GM18499 (cell line): ENCODE measurements around the gene CDCA7.
"Not testable (repeated sequence)": the region's sequence is repeated elsewhere in the genome, so short reads cannot be mapped to it uniquely, and the experiment has no call there.

Source experiments
- ATAC-seq: cut with Tn5 transposase; IDR thresholded peaks from one replicate; pipeline ENCODE4 v1.9.1; 2021; ENCODE audit warnings: moderate number of reproducible peaks; ENCODE audit not compliant: insufficient read depth, unreplicated experiment

CDCA7 gene

DNA sequence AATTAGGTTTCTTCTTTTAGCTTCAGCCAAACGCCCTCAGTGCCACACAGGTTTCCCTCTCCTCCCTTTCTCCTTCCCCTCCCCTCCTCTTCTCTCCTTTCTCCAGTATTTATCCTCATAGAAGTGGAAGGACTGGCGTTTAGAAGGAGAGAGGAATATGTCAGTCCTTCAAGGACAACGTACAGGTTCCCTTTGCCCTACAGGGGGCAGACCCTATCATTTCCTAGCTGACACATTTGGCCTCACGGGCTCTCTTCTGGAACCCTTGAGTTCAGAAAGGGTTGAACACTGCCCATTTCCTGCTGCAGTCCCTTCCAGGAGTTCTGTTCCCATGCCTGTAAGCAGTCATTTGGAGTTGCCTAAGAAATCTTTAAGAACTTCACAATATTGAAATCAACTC is 46.1 kb downstream of the CDCA7 start:
- ATAC-seq: no peak

DNA sequence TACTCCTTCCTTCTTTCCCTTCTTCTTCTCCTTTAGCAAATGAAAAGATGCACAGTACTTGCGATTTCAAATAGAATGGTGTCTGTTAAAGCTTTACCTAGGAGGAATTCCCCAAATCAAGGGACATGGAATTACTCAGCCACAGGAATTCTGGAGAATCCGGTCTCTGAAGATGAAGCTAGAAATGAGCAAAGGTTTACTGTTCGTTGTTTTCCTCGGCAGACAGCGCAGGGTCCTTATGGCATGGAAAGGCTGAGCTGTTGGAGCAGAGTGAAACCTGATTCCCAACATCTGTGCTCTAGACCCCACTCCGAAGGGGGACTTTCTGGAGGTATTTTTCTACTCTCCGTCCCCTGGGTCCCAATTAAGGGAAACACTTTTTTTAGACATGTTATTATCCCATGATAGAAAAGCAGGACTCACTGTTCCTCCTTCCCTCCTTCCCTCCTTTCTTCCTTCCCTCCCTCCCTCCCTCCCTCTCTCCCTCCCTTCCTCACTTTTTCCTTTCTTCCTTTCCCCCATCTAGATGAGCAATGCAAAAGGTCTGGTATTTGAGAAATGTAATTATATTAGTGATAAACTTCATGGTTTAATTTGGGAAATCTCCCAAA is 47.1 kb downstream of the CDCA7 start:
- no peak for ATAC-seq

DNA sequence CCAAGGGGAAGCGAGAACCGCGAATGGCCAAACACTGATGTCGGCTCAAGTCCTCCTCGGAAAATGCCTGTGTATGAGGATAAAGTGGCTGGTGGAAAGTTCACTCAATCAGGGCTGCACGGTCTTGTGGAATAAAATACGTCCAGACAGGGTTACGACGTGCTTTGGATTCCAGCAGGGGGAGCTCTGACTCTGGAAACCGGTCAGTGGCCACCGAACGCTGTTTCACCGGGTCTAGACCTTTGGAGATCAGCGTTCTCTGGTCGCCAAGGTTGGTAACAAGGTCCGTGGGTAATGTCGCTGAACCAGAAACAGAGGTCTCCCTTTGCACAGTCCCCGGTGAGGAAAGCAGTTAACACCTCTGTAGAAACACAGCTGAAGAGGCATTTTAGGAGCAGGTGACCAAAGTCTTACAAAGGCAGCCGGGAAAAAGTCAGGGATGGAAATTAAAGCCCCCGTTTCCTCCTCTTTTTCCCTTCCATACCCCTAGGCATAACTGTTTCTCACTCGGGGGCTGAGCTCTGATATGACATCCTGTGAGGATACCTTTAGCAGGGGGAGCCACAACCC is 47.8 kb downstream of the CDCA7 start:
- no peak for ATAC-seq

DNA sequence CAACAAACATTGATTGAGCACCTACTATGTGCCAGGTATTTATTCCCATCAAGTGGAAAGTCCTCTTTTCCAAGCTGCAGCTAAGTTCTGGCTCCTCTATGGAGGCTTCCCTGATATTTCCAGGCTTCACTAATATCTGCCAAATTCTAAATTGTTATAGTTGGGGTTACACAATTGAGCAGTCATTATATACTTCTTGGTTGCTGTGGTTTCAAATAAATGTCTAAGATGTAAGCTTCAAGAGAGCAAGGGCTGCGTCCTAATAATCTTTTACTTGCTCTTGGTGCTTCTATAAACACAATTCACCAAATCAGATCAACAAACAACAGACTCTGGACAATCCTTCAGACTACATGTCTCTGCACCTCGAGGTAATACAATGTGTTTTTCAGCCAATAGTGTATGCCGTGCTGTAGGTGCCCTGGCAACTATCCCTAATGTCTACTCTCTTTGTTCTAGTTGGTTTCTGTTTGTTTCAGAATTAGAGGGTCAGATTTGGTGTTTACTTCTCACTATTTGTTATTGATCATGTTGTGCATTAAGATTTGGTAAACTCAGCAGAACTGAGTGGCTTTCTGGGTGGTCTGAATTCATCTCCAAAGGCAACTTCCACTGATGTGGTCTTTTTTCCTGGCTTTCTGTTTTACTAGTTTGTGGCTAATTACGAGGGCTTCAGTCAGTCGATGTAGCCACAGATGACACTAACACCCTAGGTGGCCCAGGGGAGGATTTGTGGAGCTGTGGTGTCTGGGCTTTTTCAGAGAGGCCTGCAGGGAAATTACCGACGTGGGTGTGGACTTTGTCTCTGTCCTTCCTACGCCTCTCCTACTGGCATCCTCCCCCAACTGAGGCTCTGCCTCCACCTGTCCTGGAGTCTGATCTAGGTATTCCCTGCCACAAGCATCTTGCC is 50.4 kb downstream of the CDCA7 start:
- ATAC-seq: no peak

DNA sequence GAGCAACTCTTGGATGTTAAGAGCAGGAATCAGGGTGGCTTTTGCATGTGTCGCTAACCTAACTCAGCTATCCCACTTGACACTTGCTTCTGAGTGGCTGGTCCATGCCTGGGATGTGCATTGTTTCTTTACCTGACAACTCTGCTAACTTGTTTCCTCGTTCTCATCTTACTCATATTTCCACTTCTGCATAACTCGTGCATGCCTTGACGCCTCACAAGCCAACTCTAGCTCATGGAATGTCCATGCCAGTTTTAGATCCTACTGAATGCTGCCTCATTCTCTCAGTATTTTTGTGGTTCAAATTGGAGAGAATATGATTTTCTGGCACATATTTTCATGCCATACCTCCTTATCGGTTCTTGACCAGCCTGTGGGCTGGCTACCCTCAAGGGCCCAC is 52.5 kb downstream of the CDCA7 start:
- no peak for ATAC-seq

DNA sequence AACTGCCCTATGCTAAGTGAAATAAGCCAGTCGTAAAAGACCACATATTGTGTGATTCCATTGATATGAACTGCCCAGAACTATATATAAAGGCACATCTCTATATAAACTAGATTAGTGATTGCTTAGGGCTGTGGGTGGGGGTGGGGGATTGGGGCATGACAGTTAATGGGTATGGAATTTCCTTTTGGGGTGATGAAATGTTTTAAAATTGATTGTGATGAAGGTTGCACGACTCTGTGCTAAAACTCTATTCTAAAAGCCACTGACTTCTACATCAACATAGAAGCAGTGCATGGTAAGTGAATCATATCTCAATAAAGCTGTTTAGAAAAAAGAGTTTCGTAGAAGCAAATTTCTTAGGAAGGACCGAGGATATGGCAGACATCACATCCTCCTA is 53.0 kb downstream of the CDCA7 start:
- no peak for ATAC-seq

DNA sequence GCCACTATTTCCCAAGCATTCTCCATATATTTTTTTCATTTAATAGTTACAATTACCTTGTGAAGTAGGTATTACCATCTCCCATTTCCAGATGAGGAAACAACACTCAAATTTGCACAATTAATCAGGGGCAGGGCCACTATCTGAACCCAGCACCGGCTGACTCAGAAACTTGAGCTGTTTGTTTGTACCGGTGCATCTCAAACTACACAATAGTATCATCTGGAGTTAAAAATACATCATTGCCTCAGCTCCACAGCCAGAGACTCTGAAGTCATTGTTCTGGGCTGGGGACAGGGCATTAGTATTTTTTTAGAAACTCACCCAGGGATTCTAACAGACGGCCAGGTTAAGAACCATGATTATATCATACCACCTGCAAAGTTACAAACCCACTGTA is 55.9 kb downstream of the CDCA7 start:
- no peak for ATAC-seq

DNA sequence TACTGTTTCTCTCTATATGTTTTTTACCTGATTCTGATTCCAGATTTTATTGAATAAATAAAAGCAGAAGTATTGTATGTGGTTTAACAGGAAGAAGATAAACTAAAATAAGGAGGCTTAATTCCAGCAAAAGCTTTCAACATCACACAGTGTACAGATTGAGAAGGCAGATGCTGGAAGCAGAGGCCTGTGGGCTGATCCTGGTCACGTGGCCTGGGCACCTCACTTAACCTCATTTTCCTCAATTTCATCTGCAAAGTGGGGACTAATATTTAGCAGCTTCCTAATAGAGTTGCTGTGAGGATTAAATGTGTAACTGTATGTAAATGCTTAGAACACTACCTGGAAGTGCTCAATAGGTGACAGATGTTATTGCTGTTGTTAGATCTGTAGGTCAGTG is 58.0 kb downstream of the CDCA7 start:
- ATAC-seq: no peak

DNA sequence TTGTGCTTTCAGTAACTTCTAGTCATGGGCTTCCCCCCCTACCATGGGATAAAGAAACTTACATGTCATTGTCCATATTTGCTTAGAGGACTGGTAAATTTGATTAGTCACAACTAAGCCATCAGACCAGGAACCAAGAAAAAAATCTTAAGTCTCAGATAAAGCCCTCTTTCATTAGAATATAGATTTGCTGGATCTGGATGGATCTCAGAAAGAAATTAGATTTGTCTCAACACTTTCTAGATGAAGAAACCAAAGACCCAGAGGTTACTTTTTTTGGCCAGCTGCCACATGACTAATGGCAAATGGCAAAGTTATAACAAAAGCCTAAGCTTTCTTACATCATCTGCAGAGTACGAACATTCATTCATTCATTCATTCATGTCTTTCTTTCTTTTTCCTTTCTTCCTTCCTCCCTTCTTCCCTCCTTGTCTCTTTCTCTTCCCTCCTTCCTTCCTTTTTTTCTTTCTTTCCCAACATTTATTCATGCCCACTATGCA is 60.2 kb downstream of the CDCA7 start:
- ATAC-seq: no peak

DNA sequence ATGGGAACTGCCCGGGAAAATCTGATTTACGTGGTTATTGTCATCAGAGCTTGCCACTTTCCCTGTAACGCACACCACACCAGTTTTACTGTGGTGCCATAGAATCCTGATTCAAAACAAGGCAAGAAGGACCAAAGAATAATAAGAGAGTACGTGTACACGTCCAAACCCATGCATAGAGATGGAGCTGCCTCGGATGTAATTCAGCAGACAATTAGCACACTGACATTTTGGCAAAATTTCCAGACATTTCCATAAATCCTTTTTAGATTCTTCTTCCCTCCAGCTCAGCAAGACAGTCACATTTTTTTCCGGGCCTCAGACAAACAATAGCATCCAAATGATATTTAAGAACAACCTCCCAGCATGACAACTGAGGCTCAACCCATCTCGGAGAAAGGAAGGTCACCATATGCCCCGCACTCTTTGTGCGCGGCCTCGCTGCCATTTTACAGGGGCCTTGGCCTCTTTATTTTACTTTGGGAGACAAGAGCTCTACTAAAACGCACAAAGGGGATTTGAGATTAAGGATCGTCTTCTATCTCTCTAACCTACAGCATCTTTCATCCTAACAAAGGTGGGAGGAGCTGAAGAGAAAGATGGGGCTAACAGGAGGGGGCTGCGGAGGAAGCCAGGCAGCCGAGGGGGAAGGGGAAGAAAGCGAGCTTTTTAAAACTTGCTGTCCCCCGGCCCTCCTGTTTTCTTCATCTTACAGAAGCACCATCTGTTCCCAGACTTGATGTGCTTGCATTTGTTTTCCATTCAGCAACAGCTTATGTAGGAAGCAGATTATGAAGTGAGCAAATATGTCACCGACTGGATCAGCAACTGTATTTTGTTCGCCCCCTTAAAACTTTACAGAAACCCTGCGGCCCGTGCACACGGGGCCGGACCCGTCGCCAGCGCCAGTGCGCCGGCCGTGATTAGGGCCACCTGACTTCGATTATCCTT is 61.0 kb downstream of the CDCA7 start:
- ATAC-seq: no peak

DNA sequence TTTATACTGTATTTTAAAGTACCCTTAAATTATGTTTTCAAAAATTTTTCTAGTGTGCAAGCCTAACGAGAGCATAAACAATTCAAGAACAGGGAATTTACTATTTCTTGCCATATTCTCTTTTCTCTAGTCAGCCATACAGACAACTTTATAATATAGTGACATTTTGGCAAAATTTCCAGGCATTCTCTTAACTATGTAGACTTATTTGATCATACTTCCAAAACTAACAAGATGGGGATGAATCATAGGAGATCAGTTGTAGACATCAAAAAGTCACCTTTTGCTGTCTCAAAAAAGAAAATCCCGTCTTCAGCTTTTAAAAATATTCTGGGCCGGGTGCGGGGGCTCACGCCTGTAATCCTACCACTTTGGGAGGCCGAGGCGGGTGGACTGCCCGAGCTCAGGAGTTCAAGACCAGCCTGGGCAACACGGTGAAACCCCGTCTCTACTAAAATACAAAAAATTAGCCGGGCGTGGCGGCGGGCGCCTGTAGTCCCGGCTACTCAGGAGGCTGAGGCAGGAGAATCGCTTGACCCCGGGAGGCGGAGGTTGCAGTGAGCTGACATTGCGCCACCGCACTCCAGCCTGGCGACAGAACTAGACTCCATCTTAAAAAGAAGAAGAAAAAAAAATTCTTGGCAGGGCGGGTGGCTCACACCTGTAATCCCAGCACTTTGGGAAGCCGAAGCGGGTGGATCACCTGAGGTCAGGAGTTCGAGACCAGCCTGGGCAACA is 61.9 kb downstream of the CDCA7 start:
- ATAC-seq: not testable (repeated sequence)

DNA sequence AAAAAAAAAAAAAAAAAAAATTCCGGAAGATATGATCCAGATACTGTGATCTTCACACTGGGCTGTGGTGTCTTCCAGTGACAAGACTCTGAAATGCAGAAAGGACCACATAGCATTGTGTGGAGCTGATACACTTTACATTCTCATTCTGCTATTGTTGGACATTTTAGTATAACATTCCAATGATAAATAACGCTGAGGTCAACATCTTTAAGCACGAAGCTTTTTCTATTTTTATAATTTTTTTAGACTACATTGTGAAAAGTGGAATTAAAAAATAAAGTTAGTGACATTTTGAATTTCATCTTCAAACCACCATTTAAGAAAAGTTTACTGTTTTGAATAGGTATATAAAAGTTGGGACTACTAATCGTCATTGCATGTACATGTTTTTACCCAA is 62.7 kb downstream of the CDCA7 start:
- no peak for ATAC-seq

DNA sequence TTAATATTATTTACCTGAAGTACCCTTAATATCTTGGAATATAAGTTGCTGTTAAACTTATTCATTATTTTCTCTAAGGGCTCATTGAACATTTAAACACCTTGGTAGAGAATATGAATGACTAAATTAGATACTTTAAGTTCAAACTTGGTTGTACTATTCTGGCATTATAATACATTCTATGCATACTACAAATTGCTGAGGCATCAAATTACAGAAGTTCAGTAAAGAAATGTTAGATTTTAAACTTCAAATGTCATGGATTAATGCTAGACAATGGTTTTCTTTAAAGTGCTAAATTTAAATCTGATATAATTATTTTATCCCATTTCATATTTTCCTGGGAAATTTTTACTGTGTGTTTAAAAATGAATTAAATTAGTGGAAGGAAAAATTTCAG is 63.1 kb downstream of the CDCA7 start:
- no peak for ATAC-seq
